ENCODE results near the gene NOVA2. TPM values are rescaled to one million over a fixed set of nuclear protein-coding genes. Genes with fewer than 3 reads are reported as not detected.

Gene NOVA2
- total RNA-seq, 1 experiment from 2014 or later = 2.5 TPM

DNA sequence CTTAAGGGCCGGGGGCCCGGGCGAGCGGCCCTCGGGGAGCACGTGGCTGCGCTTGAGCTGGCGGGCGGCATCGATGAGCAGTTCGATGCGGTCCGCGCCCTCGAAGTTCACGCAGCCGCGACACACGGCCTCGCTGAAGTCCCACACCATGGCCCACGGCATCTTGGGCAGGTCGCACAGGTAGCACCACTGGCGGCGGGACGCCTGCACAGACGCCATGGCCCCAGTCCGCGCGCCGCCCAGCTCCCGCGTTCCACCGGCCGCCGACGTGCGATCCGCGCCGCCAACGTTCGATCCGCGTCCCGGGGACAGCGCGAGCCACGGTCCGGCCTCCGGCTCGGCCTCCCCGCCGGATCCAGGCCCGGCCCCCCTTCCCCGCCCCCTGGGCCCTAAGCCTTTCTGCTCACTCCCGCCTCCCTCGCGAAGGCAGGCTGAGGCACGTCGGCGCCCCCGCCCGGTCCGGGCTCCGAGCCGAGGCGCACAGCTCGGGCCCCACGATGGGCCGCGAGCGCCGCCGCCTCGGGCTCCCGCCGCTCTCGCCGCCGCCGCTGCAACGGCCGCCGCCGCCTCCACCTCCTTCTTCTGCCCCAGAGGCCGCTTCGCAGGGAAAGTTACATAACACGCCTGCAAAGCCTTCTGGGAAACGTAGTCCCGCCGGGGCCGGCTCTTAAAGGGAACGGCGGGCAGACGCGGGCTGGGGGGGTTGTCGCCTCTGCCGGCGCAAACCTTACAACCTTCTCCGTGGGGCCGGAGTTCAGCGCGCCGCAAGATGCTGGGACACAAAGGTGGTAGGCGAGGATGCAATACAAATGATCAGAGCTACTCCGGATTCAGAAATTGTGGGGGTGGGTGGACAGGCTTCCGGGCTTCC, 87.9 kb downstream of the NOVA2 start, which contains the start of gene IRF2BP1 (continued):
- TF ChIP-seq YY1 (IDR thresholded peaks at IDR 0.05; ENCODE audit: extremely low read depth, insufficient replicate concordance, low read depth, low read length) = peak; percentile 50
- peak; percentile 71 for TF ChIP-seq POLR2AphosphoS5 (IDR thresholded peaks at IDR 0.05; ENCODE audit: low read depth, low read length)
- TF ChIP-seq SRF (IDR thresholded peaks at IDR 0.05; ENCODE audit: low read depth) = no peak
- no peak for TF ChIP-seq EGR1 (IDR thresholded peaks at IDR 0.05; ENCODE audit: low read depth)
- TF ChIP-seq ELF1 (IDR thresholded peaks at IDR 0.05; ENCODE audit: borderline replicate concordance, low read depth) = no peak
- no peak for TF ChIP-seq EZH2phosphoT487 (IDR thresholded peaks at IDR 0.05; ENCODE audit: borderline replicate concordance)

- H4K20me1 ChIP-seq (ENCODE audit: insufficient read depth) = no peaks in the 10 kb centered on the region
- no peaks in the 10 kb centered on the region for H3K9me2 ChIP-seq (ENCODE audit: insufficient read depth)
- peak overlapping the region; percentile 71 to 75 for H3K4me3 ChIP-seq (replicated peaks in 1 of 2; ENCODE audit: low read depth in 1 of 2, low read length in 2 of 2)
- BruUV-seq (replicated peaks) = TSS peak; percentile 48
- H2AFZ ChIP-seq (ENCODE audit: low read depth, low read length, poor library complexity, severe bottlenecking) = no peak overlapping the region
- POLR2A ChIA-PET = interaction anchor here (0.8 to 1.0 kb wide), 2 partner anchors 21 to 114 kb away, joined by 3 to 4 read pairs; partner anchors contain the start of genes FOXA3 and SYMPK
- intact Hi-C loops (cut with micrococcal nuclease) = no loop called here
- no peaks in the 10 kb centered on the region for H3K36me3 ChIP-seq (ENCODE audit: control insufficient read depth in 1 of 2, insufficient read depth in 2 of 2, low read length in 2 of 2)
- peak overlapping the region; percentile 82 for H3K9ac ChIP-seq (ENCODE audit: low read length)
- peak overlapping the region; percentile 91 for H3K27ac ChIP-seq (ENCODE audit: low read depth, low read length)
- CTCF ChIA-PET = interaction anchor here (1.6 to 2.4 kb wide), 3 partner anchors 21 to 132 kb away, joined by 5 to 28 read pairs (median 8); partner anchors contain the start of genes FOXA3 and SYMPK
- peaks cover 21 to 47% of the 10 kb centered on the region in 2 experiments for H3K4me1 ChIP-seq (ENCODE audit: control insufficient read depth in 1 of 2, insufficient read depth in 2 of 2, low read length in 2 of 2)
- H3K27me3 ChIP-seq (ENCODE audit: insufficient read depth, low read length) = no peaks in the 10 kb centered on the region
- peak overlapping the region; percentile 89 for H3K4me2 ChIP-seq (ENCODE audit: low read length)
- TF ChIP-seq EGR1 (IDR thresholded peaks at IDR 0.05; ENCODE audit: low read depth) (peak; percentile 77), SP1 (IDR thresholded peaks at IDR 0.05; ENCODE audit: low read depth) (no peak), RAD21 (IDR thresholded peaks at IDR 0.05; ENCODE audit: low read depth) (no peak), ELF1 (IDR thresholded peaks at IDR 0.05; ENCODE audit: borderline replicate concordance, low read depth) (no peak)
- RAD21 ChIA-PET (ENCODE audit: low non-redundant PET in 1 of 2, low total read pairs in 2 of 2, uncharacterized antibody in 2 of 2, unreplicated experiment in 2 of 2) = interaction anchor here in 1 of 2 experiments (1.2 kb wide), 1 partner anchor 21 kb away, joined by 6 read pairs; the partner anchor contains the start of gene FOXA3
- H3K9me3 ChIP-seq (ENCODE audit: control insufficient read depth in 1 of 2, insufficient read depth in 1 of 2, low read depth in 1 of 2, low read length in 2 of 2) = no peaks in the 10 kb centered on the region
- peak; percentile 10; the same call in 1 of the 2 replicates for ATAC-seq
- no peak for DNase-seq (ENCODE audit: low read depth, low spot score)
- peaks cover 15% of the 10 kb centered on the region for H3K79me2 ChIP-seq (ENCODE audit: insufficient read depth, low read length)
Measured at GRCh38 chr19:45884682-45885555, 88.7 kb downstream of the NOVA2 start.
